Measurements from ENCODE around the gene NFE2L3.

DNA sequence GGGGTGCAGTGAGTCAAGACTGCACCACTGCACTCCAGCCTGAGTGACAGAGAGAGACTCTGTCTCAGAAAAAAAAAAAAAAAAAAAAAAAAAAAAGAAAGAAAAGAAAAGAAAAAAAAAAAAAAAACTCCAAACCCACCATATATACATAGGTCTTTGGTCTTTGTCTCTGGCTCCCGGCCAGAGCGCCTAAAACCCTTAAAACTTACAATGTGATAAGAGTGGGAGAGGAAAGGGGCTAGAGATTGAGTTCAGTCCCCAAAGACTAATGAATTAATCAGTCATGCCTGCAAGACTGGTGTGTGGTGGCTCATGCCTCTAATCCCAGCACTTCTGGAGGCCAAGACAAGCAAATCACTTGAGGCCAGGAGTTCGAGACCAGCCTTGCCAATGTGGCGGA lies 6.8 kb upstream of the NFE2L3 start:
- TF ChIP-seq EZH2 (IDR thresholded peaks at IDR 0.05; ENCODE audit: borderline replicate concordance, low read depth, low read length, severe bottlenecking), result no peak
- TF ChIP-seq, protein P1, sequence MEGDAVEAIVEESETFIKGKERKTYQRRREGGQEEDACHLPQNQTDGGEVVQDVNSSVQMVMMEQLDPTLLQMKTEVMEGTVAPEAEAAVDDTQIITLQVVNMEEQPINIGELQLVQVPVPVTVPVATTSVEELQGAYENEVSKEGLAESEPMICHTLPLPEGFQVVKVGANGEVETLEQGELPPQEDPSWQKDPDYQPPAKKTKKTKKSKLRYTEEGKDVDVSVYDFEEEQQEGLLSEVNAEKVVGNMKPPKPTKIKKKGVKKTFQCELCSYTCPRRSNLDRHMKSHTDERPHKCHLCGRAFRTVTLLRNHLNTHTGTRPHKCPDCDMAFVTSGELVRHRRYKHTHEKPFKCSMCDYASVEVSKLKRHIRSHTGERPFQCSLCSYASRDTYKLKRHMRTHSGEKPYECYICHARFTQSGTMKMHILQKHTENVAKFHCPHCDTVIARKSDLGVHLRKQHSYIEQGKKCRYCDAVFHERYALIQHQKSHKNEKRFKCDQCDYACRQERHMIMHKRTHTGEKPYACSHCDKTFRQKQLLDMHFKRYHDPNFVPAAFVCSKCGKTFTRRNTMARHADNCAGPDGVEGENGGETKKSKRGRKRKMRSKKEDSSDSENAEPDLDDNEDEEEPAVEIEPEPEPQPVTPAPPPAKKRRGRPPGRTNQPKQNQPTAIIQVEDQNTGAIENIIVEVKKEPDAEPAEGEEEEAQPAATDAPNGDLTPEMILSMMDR (IDR thresholded peaks at IDR 0.05; ENCODE audit: borderline replicate concordance, extremely low read depth, low read length, poor library complexity, severe bottlenecking), result no peak

All from DND-41 (cell line).